Thymus (tissue), 11 donors: ENCODE results near the gene MTO1. TPM values are rescaled to one million over a fixed set of nuclear protein-coding genes. Genes with fewer than 3 reads are reported as not detected.
"Not testable (repeated sequence)": the region's sequence is repeated elsewhere in the genome, so short reads cannot be mapped to it uniquely, and the experiment has no call there.

Experiments used
- DNase-seq, 9 donors: peaks; one replicate each; pipeline ENCODE4 v3.0.0-alpha.2; 2013; ENCODE audit warnings: low spot score in 9 of 9, low read depth in 6 of 9, missing footprints in 1 of 9
- H3K27ac ChIP-seq, 2 donors: one replicate each; pipeline ENCODE4 v1.5.1; 2013; ENCODE audit warnings: control low read depth in 1 of 2, low read depth in 1 of 2, low read length in 1 of 2, mild to moderate bottlenecking in 1 of 2, moderate library complexity in 1 of 2
- H3K27me3 ChIP-seq, 2 donors: one replicate each; pipeline ENCODE4 v1.5.1; 2013; ENCODE audit warnings: low read length in 1 of 2; ENCODE audit not compliant: control insufficient read depth in 2 of 2, insufficient read depth in 1 of 2
- H3K36me3 ChIP-seq, 2 donors: one replicate each; pipeline ENCODE4 v1.5.1; 2013; ENCODE audit warnings: low read length in 1 of 2, mild to moderate bottlenecking in 1 of 2, moderate library complexity in 1 of 2; ENCODE audit not compliant: control insufficient read depth in 2 of 2, insufficient read depth in 2 of 2
- H3K4me1 ChIP-seq, 2 donors: one replicate each; pipeline ENCODE4 v1.5.1; 2013; ENCODE audit warnings: low read length in 2 of 2; ENCODE audit not compliant: control insufficient read depth in 2 of 2, insufficient read depth in 2 of 2
- H3K4me3 ChIP-seq, 2 donors: one replicate each; pipeline ENCODE4 v1.5.1; 2013; ENCODE audit warnings: low read length in 2 of 2, control low read depth in 1 of 2, mild to moderate bottlenecking in 1 of 2
- H3K9me3 ChIP-seq, 2 donors: one replicate each; pipeline ENCODE4 v1.5.1; 2013; ENCODE audit warnings: low read length in 1 of 2, mild to moderate bottlenecking in 1 of 2; ENCODE audit not compliant: control insufficient read depth in 2 of 2, insufficient read depth in 1 of 2
- WGBS: extraction: QIAGEN DNeasy Blood & Tissue Kit; methylation state at CpG from one replicate; pipeline ENCODE4 v1.1.7; 2013; 5-methylcytosine and 5-hydroxymethylcytosine counted together
- polyA plus RNA-seq: library from polyadenylated mRNA; stranded (reverse); fragments of 200-250 nt; gene quantifications from one replicate; pipeline ENCODE4 v1.2.3, GENCODE V29; 2013
- total RNA-seq: library from RNA; stranded (reverse); fragments of 120-200 nt; gene quantifications from one replicate; pipeline ENCODE4 v1.2.4, GENCODE V29; 2013
- donor health status: healthy.

Gene MTO1
- total and polyA plus RNA-seq, 2 donors: 25.1 to 27.2 TPM

DNA sequence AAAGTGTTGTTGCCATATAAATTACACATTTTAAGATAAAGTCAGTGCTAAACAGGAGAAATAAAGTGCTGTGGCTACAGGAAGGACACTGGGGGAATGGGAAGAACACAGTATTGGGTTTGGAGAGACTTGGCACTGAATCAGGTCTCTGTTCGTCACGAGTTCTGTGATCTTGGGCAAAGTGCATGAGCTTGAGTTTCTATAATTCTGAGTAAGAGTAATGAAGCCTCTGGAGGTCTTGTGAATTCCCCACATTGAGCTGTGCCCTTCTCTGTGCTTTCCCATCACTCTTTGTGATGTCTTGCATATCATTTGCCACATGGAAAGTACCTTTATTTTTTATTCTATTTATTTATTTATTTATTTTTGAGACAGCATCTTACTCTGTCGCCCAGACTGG, 76.1 kb downstream of the MTO1 start:
- H3K4me3 ChIP-seq: no peak overlapping the region
- H3K27me3 ChIP-seq: no peaks in the 10 kb centered on the region
- H3K36me3 ChIP-seq: no peaks in the 10 kb centered on the region
- no peak overlapping the region for H3K27ac ChIP-seq
- 94% methylated on average over 3 of the region's 3 CpGs for WGBS
- DNase-seq: no peak
- no peaks in the 10 kb centered on the region for H3K4me1 ChIP-seq
- no peaks in the 10 kb centered on the region for H3K9me3 ChIP-seq

DNA sequence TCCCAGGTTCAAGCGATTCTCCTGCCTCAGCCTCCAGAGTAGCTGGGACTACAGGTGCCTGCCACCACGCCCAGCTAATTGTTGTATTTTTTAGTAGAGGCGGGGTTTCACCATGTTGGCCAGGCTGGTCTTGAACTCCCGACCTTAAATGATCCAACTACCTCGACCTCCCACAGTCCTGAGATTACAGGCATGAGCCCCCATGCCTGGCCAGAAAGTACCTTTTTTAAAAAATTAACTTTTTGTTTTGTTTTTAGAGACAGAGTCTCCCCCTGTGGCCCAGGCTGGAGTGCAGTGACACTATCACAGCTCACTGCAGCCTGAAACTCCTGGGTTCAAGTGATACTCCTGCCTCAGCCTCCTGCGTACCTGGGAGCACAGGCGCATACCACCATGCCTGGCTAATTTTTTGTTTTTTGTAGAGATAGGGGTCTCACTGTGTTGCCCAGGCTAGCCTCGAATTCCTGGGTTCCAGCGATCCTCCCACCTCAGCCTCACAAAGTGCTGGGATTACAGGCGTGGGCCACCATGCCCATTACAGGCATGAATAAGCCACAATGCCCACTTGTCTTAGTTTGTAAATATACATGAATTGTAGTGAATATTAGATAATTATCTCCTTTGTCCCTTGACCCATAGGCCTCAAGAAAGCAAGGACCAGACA, 76.7 kb downstream of the MTO1 start:
- no peak overlapping the region for H3K27ac ChIP-seq
- DNase-seq: no peak
- H3K4me1 ChIP-seq: no peaks in the 10 kb centered on the region
- no peak overlapping the region for H3K4me3 ChIP-seq
- WGBS: 97% methylated on average over 10 of the region's 10 CpGs
- no peaks in the 10 kb centered on the region for H3K9me3 ChIP-seq
- H3K27me3 ChIP-seq: no peaks in the 10 kb centered on the region
- no peaks in the 10 kb centered on the region for H3K36me3 ChIP-seq

DNA sequence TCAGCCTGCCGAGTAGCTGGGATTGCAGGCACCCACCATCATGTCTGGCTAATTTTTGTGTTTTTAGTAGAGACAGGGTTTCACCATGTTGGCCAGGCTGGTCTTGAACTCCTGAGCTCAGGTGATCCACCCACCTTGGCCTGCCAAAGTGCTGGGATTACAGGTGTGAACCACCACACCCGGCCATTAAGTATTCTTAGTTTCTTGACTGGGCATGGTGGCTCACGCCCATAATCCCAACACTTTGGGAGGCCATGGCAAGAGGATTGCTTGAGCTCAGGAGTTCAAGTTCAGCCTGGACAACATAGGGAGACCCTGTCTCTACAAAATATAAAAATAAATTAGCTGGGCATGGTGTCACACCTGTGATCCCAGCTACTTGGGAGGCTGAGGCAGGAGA, 80.9 kb downstream of the MTO1 start:
- not testable (repeated sequence) for H3K36me3 ChIP-seq, DNase-seq, H3K27me3 ChIP-seq, H3K4me1 ChIP-seq, H3K9me3 ChIP-seq, H3K27ac ChIP-seq, H3K4me3 ChIP-seq
- 98% methylated on average over 3 of the region's 3 CpGs for WGBS

DNA sequence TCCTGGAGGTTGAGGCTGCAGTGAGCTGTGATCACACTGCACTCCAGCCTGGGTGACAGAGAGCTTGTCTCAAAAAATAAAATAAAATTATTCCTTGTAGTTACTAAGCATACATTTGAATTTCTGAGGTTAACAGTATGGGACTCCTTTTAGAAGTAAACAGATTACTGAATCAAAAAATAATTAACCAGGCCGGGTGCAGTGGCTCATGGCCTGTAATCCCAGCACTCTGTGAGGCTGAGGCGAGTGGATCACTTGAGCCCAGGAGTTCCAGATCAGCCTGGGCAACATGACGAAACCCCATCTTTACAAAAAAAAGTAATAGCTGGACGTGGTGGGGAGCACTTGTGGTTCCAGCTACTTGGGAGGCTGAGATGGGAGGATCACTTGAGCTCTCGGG, 81.4 kb downstream of the MTO1 start:
- Histone ChIP-seq H3K27ac (no peak overlapping the region), H3K4me1 (no peaks in the 10 kb centered on the region), H3K36me3 (no peaks in the 10 kb centered on the region), H3K27me3 (no peaks in the 10 kb centered on the region), H3K9me3 (no peaks in the 10 kb centered on the region), H3K4me3 (no peak overlapping the region)
- DNase-seq: no peak
- WGBS: 95% methylated on average over 5 of the region's 5 CpGs

DNA sequence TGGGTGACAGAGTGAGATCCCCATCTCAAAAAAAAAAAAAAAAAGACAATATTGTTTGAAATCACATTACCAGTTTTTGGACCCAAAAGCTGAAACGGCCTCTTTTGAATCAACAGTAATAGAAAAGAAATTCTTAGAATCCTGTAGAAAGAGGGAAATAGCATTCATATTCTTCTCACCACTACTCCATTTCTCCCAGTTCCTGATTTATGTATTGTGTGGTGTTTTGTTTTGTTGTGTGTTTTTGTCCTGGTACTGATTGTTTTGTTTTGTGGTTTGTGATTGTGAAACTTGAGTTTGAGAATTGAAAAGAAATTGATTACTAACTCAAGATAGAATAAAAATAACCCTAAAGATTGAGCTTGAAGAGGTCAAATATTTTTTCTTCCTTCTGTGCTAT, 85.5 kb downstream of the MTO1 start:
- Histone ChIP-seq H3K27me3 (no peaks in the 10 kb centered on the region), H3K4me3 (no peak overlapping the region), H3K4me1 (no peaks in the 10 kb centered on the region), H3K36me3 (no peaks in the 10 kb centered on the region), H3K9me3 (no peaks in the 10 kb centered on the region), H3K27ac (no peak overlapping the region)
- no peak for DNase-seq
- WGBS: 98% methylated on average over 1 of the region's 1 CpG

DNA sequence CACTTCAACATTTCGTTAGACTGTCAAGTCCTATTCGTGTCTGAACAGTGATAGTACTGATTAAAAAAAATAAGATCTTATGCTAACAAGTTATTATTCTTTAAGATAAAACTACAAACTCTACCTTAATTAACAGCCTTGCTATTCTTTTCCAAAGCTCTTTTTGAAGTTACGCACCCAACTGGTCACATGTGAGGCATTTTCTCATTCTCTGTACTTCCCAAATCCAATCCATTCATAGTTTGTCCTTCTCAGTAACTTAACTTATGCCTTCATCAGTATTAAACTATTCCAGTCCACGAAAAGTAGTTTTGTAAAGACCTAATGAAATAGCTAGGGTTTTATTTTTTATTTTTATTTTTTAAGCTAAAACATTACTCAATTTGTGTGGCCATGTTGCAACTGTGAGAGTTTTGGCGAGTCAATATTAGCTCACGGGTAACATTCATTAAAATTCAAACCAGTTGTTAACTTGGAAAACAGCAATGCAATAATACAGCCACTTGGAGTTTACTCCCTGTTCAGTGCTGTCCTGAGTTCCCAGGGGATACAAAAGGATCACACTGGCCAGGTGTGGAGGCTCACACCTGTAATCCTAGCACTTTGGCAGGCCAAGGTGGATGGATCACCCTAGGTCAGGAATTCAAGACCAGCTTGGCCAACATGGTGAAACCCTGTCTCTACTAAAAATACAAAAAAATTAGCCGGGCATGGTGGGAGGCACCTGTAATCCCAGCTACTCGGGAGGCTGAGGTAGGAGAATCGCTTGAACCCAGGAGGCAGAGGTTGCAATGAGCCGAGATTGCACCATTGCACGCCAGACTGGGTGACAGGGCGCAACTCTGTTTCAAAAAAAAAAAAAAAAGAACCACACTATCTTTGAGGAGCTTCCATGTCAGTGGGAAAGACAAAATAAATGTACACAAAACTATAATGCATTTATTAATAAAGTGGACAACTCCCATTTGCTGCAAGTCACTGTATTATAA, 87.2 kb downstream of the MTO1 start:
- no peaks in the 10 kb centered on the region for H3K27me3 ChIP-seq
- no peaks in the 10 kb centered on the region for H3K9me3 ChIP-seq
- H3K36me3 ChIP-seq: no peaks in the 10 kb centered on the region
- H3K27ac ChIP-seq: no peak overlapping the region
- WGBS: 96% methylated on average over 12 of the region's 12 CpGs
- no peaks in the 10 kb centered on the region for H3K4me1 ChIP-seq
- DNase-seq: no peak
- H3K4me3 ChIP-seq: no peak overlapping the region

DNA sequence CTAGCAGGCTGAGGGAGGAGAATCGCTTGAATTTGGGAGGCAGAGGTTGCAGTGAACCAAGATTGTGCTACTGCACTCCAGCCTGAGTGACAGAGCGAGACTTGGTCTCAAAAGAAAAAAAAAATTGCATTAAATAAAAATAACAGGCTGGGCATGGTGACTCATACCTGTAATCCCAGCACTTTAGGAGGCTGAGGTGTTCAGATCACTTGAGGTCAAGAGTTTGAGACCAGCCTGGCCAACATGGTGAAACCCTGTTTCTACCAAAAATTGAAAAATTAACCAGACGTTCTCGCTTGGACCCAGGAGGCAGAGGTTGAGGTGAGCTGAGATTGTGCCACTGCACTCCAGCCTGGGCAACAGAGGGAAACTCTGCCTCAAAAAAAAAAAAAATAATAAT, 89.6 kb downstream of the MTO1 start:
- WGBS: 96% methylated on average over 4 of the region's 4 CpGs
- H3K27ac ChIP-seq, H3K36me3 ChIP-seq, H3K4me3 ChIP-seq, H3K27me3 ChIP-seq, H3K4me1 ChIP-seq, H3K9me3 ChIP-seq, DNase-seq: not testable (repeated sequence)

DNA sequence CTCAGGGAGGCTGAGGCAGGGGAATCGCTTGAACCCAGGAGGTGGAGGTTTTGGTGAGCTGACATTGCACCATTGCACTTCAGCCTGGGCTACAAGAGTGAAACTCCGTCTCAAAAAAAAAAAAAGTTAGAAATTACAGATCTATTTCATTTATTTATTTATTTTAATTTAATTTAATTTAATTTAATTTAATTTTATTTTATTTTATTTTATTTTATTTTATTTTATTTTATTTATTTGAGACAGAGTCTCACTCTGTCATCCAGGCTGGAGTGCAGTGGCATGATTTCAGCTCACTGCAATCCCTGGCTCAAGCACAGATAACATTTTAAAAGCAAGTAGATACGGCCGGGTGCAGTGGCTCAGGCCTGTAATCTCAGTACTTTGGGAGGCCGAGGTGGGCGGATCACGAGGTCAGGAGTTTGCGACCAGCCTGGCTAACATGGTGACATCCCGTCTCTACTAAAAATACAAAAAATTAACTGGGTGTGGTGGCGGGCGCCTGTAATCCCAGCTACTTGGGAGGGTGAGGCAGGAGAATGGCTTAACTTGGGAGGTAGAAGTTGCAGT, 93.9 kb downstream of the MTO1 start:
- not testable (repeated sequence) for H3K4me3 ChIP-seq, H3K4me1 ChIP-seq, H3K27ac ChIP-seq, H3K36me3 ChIP-seq, DNase-seq, H3K27me3 ChIP-seq, H3K9me3 ChIP-seq
- over 99% methylated on average over 11 of the region's 11 CpGs for WGBS

DNA sequence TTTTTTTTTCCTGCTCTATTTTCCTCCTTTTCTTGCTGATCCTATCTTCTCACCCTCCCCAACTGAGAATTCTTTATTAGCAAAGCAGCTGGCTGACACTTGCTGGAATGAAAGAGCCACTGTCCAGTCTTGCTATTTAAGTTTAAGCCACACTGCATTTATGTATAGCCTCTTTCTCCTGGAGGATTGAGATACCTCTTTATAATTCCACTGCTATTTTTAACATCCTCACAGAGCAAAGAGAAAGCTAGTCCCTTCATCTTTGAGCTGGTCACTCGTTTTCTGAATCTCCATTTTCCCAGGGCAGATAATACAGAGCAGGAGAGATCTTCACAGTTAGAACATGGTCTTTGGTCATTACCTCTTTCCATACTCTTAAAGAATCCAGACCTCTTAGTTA, 95.3 kb downstream of the MTO1 start:
- no peak for DNase-seq
- Histone ChIP-seq H3K4me3 (no peak overlapping the region), H3K27ac (no peak overlapping the region), H3K27me3 (no peaks in the 10 kb centered on the region), H3K36me3 (no peaks in the 10 kb centered on the region), H3K9me3 (no peaks in the 10 kb centered on the region), H3K4me1 (no peaks in the 10 kb centered on the region)
- WGBS: 87% methylated on average over 1 of the region's 1 CpG
